GM12891 (cell line): ENCODE data around the gene C6orf136.
"Not testable (repeated sequence)": the region's sequence is repeated elsewhere in the genome, so short reads cannot be mapped to it uniquely, and the experiment has no call there.

Experiments used
- POLR2A ChIP-seq: IDR thresholded peaks from 2 replicates; pipeline ENCODE4 v1.6.1; 2011; ENCODE audit warnings: low read depth, low read length, control low read depth
- POLR2AphosphoS5 ChIP-seq: IDR thresholded peaks from 2 replicates; pipeline ENCODE4 v1.6.1; 2011; ENCODE audit warnings: low read depth, low read length, control low read depth

DNA sequence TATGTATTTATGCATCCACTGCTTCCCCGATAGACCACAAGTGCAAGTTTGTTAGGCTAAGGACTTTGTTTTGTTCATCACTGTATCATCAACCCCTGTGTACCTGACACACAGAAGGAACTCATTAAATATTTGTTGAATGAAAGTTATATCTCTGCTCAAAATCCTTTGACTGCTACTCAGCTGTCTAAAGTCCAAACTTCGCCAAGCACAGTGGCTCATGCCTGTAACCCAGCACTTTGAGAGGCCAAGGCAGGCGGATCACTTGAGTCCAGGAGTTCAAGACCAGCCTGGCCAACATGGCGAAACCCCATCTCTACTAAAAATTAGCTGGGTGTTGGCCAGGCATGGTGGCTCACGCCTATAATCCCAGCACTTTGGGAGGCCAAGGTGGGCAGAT is 11.0 kb downstream of the C6orf136 start:
- not testable (repeated sequence) for TF ChIP-seq POLR2A, POLR2AphosphoS5
